ENCODE measurements around the gene WNT7B. TPM values are rescaled to one million over a fixed set of nuclear protein-coding genes. Genes with fewer than 3 reads are reported as not detected.
A peak's percentile ranks its signal among the peaks of the same experiment; 100 is the strongest.

Gene WNT7B
- total and polyA plus RNA-seq, 2 of the 8 experiments (the other 6 are each of a cell fraction or from before 2014, with no cell fraction given) = 0.14 to 0.24 TPM

DNA sequence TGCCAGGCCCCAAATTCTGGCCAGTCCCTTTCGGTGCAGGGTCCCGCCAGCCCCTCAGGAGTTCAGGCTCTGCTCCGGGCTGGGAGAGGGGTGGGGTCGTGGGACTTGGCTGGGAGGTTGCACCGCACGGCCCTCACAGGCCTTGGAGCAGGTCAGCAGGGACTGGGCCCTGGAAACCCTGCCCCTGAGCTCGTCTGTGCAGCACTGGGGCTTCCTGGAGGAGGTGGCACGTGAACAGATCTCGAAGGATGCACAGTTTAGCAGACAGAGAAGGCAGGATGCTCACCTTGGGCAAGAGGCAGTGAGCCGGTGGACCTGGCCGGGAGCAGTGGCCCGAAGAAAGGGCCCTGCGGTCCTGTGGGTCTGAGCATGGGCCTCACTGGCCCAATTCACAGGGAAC is 70.0 kb downstream of the WNT7B start:
- H2BK20ac ChIP-seq (ENCODE audit: low read length) = no peak overlapping the region
- H2BK5ac ChIP-seq (ENCODE audit: low read depth, low read length) = no peak overlapping the region
- no peaks in the 10 kb centered on the region for H3K23me2 ChIP-seq (ENCODE audit: low read depth, low read length)
- H3K56ac ChIP-seq (replicated peaks; ENCODE audit: insufficient read length, low read depth, low read length) = no peak overlapping the region
- no peak overlapping the region for H3K4me2 ChIP-seq (ENCODE audit: insufficient read depth in 1 of 2, low read depth in 2 of 2, low read length in 2 of 2)
- H3K79me2 ChIP-seq (ENCODE audit: control insufficient read depth in 1 of 2, insufficient read depth in 2 of 2, low read length in 2 of 2) = no peaks in the 10 kb centered on the region
- H2BK12ac ChIP-seq (ENCODE audit: low read depth, low read length) = no peak overlapping the region
- peaks cover 0 to 3% (median 0%) of the 10 kb centered on the region in 4 experiments; a peak in 2 of 7 replicates for H3K4me1 ChIP-seq (replicated peaks in 1 of 4; ENCODE audit: control insufficient read depth in 3 of 4, insufficient read depth in 4 of 4, low read length in 3 of 4)
- H3K14ac ChIP-seq (ENCODE audit: insufficient read length) = no peak overlapping the region
- FAIRE-seq (no peak), DNase-seq (ENCODE audit: low read depth in 1 of 2, low spot score in 2 of 2) (no peak)
- whole genome bisulfite sequencing, 2 experiments (ENCODE audit: extremely low coverage in 1 of 2, insufficient coverage in 1 of 2, insufficient read length in 1 of 2, insufficient replicate concordance in 2 of 2, low coverage in 1 of 2, low lambda C conversion rate in 2 of 2, missing lambda C conversion rate in 1 of 2) = 88% methylated on average over 13 of the region's 13 CpGs; no CpG with 5 or more reads in 1 of the 2 experiments
- no peak overlapping the region for H4K91ac ChIP-seq (replicated peaks; ENCODE audit: insufficient read length, low read length)
- H2AK5ac ChIP-seq (ENCODE audit: low read depth, low read length) = no peak overlapping the region
- POLR2A ChIA-PET (ENCODE audit: partially characterized antibody) = no interaction called here
- H3K36me3 ChIP-seq (ENCODE audit: control insufficient read depth in 2 of 4, insufficient read depth in 4 of 4, low read length in 3 of 4) = no peaks in the 10 kb centered on the region
- H3K18ac ChIP-seq (ENCODE audit: extremely low read depth, low read length) = 0 out of 2 replicates have a peak overlapping the region, but pooled peaks have one; percentile 19
- TF ChIP-seq CREB1 (IDR thresholded peaks at IDR 0.05) (no peak), RFX5 (IDR thresholded peaks at IDR 0.05; ENCODE audit: borderline replicate concordance, low read depth, low read length) (no peak), TAF7 (optimal IDR thresholded peaks at IDR 0.05; ENCODE audit: borderline replicate concordance, low read depth, low read length) (no peak), CBX5 (IDR thresholded peaks at IDR 0.05; ENCODE audit: low read depth, low read length) (no peak), BRCA1 (IDR thresholded peaks at IDR 0.05; ENCODE audit: low read depth, low read length) (no peak), NRF1 (IDR thresholded peaks at IDR 0.05; ENCODE audit: low read depth, low read length) (no peak), ZNF274 (IDR thresholded peaks at IDR 0.05; ENCODE audit: borderline replicate concordance, extremely low read depth, low read length) (no peak), KDM1A (IDR thresholded peaks at IDR 0.05; ENCODE audit: borderline replicate concordance, low read length) (no peak), HDAC6 (IDR thresholded peaks at IDR 0.05; ENCODE audit: low read depth, low read length) (no peak), RBBP5 (IDR thresholded peaks at IDR 0.05; ENCODE audit: borderline replicate concordance, low read depth, low read length) (no peak), MAFK (IDR thresholded peaks at IDR 0.05; ENCODE audit: low read depth, low read length) (no peak), POLR2AphosphoS5 (IDR thresholded peaks at IDR 0.05; ENCODE audit: low read depth, low read length) (no peak), TCF12 (IDR thresholded peaks at IDR 0.05; ENCODE audit: low read depth, low read length) (no peak), NANOG (IDR thresholded peaks at IDR 0.05; ENCODE audit: insufficient read depth, low read depth, low read length, poor library complexity, severe bottlenecking) (no peak)
- no peak overlapping the region for H3K4ac ChIP-seq (replicated peaks; ENCODE audit: insufficient read length, low read depth, low read length)
- CTCF ChIA-PET (ENCODE audit: partially characterized antibody) = interaction anchor here (0.9 to 4.4 kb wide), 6 partner anchors 10 to 333 kb away, joined by 3 to 21 read pairs (median 4); no protein-coding TSS in a partner anchor
- no peak overlapping the region for H4K5ac ChIP-seq (ENCODE audit: insufficient read length, low read depth, low read length)
- no peaks in the 10 kb centered on the region for H3K9me3 ChIP-seq (ENCODE audit: insufficient read depth in 2 of 2, low read depth in 1 of 2, low read length in 1 of 2)
- no peak overlapping the region for H2BK120ac ChIP-seq (replicated peaks; ENCODE audit: low read depth, low read length)
- H2BK15ac ChIP-seq (ENCODE audit: low read length) = no peak overlapping the region
- H3K27me3 ChIP-seq (replicated peaks in 1 of 4; ENCODE audit: control insufficient read depth in 3 of 4, extremely low read depth in 1 of 4, insufficient read depth in 3 of 4, low read length in 3 of 4) = no peaks in the 10 kb centered on the region; a peak in 1 of 7 replicates
- no peak overlapping the region for H2AFZ ChIP-seq (ENCODE audit: low read length)
- H4K20me1 ChIP-seq (replicated peaks in 1 of 2; ENCODE audit: control insufficient read depth in 1 of 2, insufficient read depth in 2 of 2, low read length in 2 of 2) = no peaks in the 10 kb centered on the region
- H4K8ac ChIP-seq (ENCODE audit: extremely low read depth, insufficient read depth, low read length) = no peak overlapping the region
- H3K4me3 ChIP-seq (ENCODE audit: extremely low read depth in 1 of 4, insufficient read depth in 2 of 4, low read depth in 3 of 4, low read length in 4 of 4) = no peak overlapping the region
- H3K79me1 ChIP-seq (ENCODE audit: low read depth, low read length) = no peaks in the 10 kb centered on the region
- H3K27ac ChIP-seq (ENCODE audit: low read depth, low read length) = no peak overlapping the region
- no peak overlapping the region for H3K23ac ChIP-seq (ENCODE audit: insufficient read length)
- no peak overlapping the region for H3K9ac ChIP-seq (replicated peaks in 1 of 4; ENCODE audit: extremely low read depth in 1 of 4, low read depth in 3 of 4, low read length in 3 of 4)
